Activated B cell treated with CpG ODN at 0.5 μM for 24 hours (primary cell): ENCODE data around the gene ECI2. TPM values are rescaled to one million over a fixed set of nuclear protein-coding genes. Genes with fewer than 3 reads are reported as not detected.

ENCODE experiments used
- ATAC-seq: fragments of 200-7000 bp; cut with Tn5 transposase; one replicate; pipeline ENCODE4 v1.10.0; 2021; ENCODE audit warnings: low read depth, mild to moderate bottlenecking, moderate library complexity
- CTCF ChIA-PET: fragments of 350-600 bp; sonication (Branson Sonifier 250); formaldehyde crosslinking; loops from one replicate; lab custom pipeline; 2021; ENCODE audit warnings: antibody characterized with exemption; lab: Charles Lee
- POLR2A ChIA-PET: fragments of 350-600 bp; sonication (Branson Sonifier 250); formaldehyde crosslinking; loops from one replicate; lab custom pipeline; 2021; ENCODE audit warnings: antibody characterized with exemption; lab: Charles Lee
- DNase-seq: peaks from one replicate; pipeline ENCODE4 v3.0.0; 2022
- H3K27ac Mint-ChIP-seq: one replicate; pipeline ENCODE4 v1.8.0; 2020; ENCODE audit warnings: mixed read lengths
- H3K27me3 Mint-ChIP-seq: one replicate; pipeline ENCODE4 v1.8.0; 2021; ENCODE audit warnings: mixed read lengths
- H3K36me3 Mint-ChIP-seq: one replicate; pipeline ENCODE4 v1.8.0; 2021; ENCODE audit warnings: low read depth, mixed read lengths
- H3K4me1 Mint-ChIP-seq: one replicate; pipeline ENCODE4 v1.8.0; 2021; ENCODE audit warnings: mixed read lengths
- H3K4me3 Mint-ChIP-seq: one replicate; pipeline ENCODE4 v1.8.0; 2020; ENCODE audit warnings: mild to moderate bottlenecking, mixed read lengths
- H3K9me3 Mint-ChIP-seq: one replicate; pipeline ENCODE4 v1.8.0; 2020; ENCODE audit warnings: mixed read lengths
- intact Hi-C: fragments of 100-400 bp; cut with micrococcal nuclease; formaldehyde crosslinking; loops from one replicate; pipeline ENCODE4 v1.15.1; 2024
- total RNA-seq: library from RNA; stranded (reverse); gene quantifications from 2 replicates; pipeline ENCODE4 v1.2.3, GENCODE V29; 2022
- TF ChIP-seq, protein P1 (sequence below): fragments of 200-600 bp; IDR thresholded peaks from one replicate; pipeline ENCODE4 v1.8.0; 2022; ENCODE audit warnings: antibody characterized with exemption, mild to moderate bottlenecking

ECI2 gene
- total RNA-seq, 1 donor from 2014 or later, result 15.8 TPM

DNA sequence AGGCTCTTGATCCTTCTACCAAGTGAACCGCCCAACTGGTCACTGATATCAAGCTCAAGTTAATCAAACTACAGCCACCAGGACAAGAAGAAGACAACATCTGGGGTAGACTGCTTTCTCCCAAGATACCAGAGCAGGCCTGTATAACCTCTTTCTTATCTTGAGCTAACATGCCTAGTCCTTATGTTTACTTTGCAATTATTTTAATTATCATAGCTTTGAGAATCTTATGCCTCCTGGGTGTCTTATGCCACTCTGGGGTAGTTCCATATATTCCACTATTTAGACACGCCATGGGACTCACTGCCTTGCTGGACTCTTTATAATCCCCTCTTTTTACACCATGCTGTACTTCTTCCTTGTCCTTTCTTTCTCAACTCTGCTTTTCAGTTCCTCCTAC is 41.5 kb upstream of the ECI2 start:
- no peaks in the 10 kb centered on the region for H3K9me3 Mint-ChIP-seq
- DNase-seq, result no peak
- intact Hi-C loops, result no loop called here
- no peak overlapping the region for H3K4me3 Mint-ChIP-seq
- H3K27me3 Mint-ChIP-seq, result peaks cover 10% of the 10 kb centered on the region
- TF ChIP-seq, protein P1, sequence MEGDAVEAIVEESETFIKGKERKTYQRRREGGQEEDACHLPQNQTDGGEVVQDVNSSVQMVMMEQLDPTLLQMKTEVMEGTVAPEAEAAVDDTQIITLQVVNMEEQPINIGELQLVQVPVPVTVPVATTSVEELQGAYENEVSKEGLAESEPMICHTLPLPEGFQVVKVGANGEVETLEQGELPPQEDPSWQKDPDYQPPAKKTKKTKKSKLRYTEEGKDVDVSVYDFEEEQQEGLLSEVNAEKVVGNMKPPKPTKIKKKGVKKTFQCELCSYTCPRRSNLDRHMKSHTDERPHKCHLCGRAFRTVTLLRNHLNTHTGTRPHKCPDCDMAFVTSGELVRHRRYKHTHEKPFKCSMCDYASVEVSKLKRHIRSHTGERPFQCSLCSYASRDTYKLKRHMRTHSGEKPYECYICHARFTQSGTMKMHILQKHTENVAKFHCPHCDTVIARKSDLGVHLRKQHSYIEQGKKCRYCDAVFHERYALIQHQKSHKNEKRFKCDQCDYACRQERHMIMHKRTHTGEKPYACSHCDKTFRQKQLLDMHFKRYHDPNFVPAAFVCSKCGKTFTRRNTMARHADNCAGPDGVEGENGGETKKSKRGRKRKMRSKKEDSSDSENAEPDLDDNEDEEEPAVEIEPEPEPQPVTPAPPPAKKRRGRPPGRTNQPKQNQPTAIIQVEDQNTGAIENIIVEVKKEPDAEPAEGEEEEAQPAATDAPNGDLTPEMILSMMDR, result no peak
- H3K4me1 Mint-ChIP-seq, result peaks cover 2% of the 10 kb centered on the region
- no peak for ATAC-seq
- H3K36me3 Mint-ChIP-seq, result no peaks in the 10 kb centered on the region
- CTCF ChIA-PET, result no interaction called here
- POLR2A ChIA-PET, result interaction anchor here (0.7 kb wide), 1 partner anchor 13 kb away, joined by 3 read pairs; no protein-coding TSS in a partner anchor
- H3K27ac Mint-ChIP-seq, result no peak overlapping the region

DNA sequence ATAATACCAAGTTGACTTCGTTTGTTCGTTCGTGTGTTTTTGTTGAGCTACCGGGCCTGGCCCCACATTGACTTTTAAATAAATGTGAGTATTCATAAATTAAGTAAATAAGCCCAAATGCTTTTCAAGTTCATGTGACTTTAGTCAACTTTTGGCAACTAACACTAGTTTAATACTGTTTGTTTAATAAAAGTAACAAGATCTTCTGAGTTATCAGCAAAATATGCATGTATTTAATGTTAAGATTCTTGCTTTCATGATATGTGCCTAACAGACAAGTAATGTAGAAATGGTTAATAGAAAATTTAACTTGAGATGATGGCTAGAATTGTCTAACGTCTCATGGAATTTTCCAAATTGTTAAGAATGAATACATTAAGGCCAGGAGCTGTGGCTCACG is 38.7 kb upstream of the ECI2 start:
- DNase-seq (no peak), ATAC-seq (no peak)
- intact Hi-C loops, result no loop called here
- no peaks in the 10 kb centered on the region for H3K36me3 Mint-ChIP-seq
- TF ChIP-seq, protein P1, result no peak
- POLR2A ChIA-PET, result no interaction called here
- CTCF ChIA-PET, result no interaction called here
- no peak overlapping the region for H3K4me3 Mint-ChIP-seq
- H3K27ac Mint-ChIP-seq, result no peak overlapping the region
- H3K9me3 Mint-ChIP-seq, result no peaks in the 10 kb centered on the region
- peaks cover 4% of the 10 kb centered on the region for H3K27me3 Mint-ChIP-seq
- peaks cover 2% of the 10 kb centered on the region for H3K4me1 Mint-ChIP-seq

- H3K27ac Mint-ChIP-seq, result no peak overlapping the region
- peaks cover 2% of the 10 kb centered on the region for H3K4me1 Mint-ChIP-seq
- no peak for ATAC-seq
- no peak overlapping the region for H3K4me3 Mint-ChIP-seq
- no peak for DNase-seq
- no peaks in the 10 kb centered on the region for H3K36me3 Mint-ChIP-seq
- ChIA-PET CTCF (no interaction called here), POLR2A (interaction anchor here (0.7 kb wide), 1 partner anchor 1877 kb away, joined by 3 read pairs; no protein-coding TSS in a partner anchor)
- peaks cover 6% of the 10 kb centered on the region for H3K9me3 Mint-ChIP-seq
- H3K27me3 Mint-ChIP-seq, result peaks cover 4% of the 10 kb centered on the region
- intact Hi-C loops, result no loop called here
- TF ChIP-seq, protein P1, result no peak
Observed at GRCh38 chr6:4172368-4172767, 37.0 kb upstream of the ECI2 start.

DNA sequence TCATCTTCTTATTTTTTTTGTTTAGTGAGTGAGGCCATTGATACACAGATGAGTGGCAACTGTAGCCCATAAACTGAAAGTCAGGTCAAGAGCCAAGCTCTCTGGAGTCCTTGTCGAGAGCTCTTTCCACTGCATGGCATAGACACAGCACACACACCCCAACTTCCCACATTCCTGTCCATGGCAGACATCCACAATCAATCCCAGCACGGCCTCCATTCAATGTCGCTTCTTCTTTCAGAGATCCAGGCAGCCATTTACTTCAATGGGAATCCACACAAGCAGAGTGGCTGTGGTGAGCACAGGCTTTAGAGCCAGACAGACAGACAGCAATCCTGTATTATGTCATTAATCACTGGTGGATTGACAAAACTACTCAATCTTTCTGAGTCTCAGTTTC is 34.9 kb upstream of the ECI2 start:
- Mint-ChIP-seq H3K36me3 (no peaks in the 10 kb centered on the region), H3K4me1 (peaks cover 2% of the 10 kb centered on the region), H3K27ac (no peak overlapping the region), H3K9me3 (peaks cover 6% of the 10 kb centered on the region), H3K4me3 (no peak overlapping the region), H3K27me3 (peaks cover 6% of the 10 kb centered on the region)
- no peak for DNase-seq
- no peak for ATAC-seq
- intact Hi-C loops, result no loop called here
- POLR2A ChIA-PET, result no interaction called here
- TF ChIP-seq, protein P1, result no peak
- CTCF ChIA-PET, result interaction anchor here (1.0 kb wide), 1 partner anchor 15 kb away, joined by 3 read pairs; no protein-coding TSS in a partner anchor

- intact Hi-C loops, result no loop called here
- no peak overlapping the region for H3K4me3 Mint-ChIP-seq
- TF ChIP-seq, protein P1, result no peak
Observed at GRCh38 chr6:4169028-4169789, 33.8 kb upstream of the ECI2 start.

More at GRCh38 chr6:4169028-4169789, 33.8 kb upstream of the ECI2 start:
- ChIA-PET POLR2A (no interaction called here), CTCF (no interaction called here)
- Mint-ChIP-seq H3K9me3 (peaks cover 6% of the 10 kb centered on the region), H3K27ac (no peak overlapping the region), H3K4me1 (peaks cover 2% of the 10 kb centered on the region), H3K27me3 (peaks cover 4% of the 10 kb centered on the region), H3K36me3 (no peaks in the 10 kb centered on the region)
- no peak for ATAC-seq
- no peak for DNase-seq
